GM19099 (cell line): ENCODE measurements around the gene RANBP10.

ENCODE experiments used
- POLR2A ChIP-seq: IDR thresholded peaks from 3 replicates; pipeline ENCODE4 v1.6.1; 2011; ENCODE audit warnings: low read depth; ENCODE audit not compliant: insufficient read length; ENCODE audit errors: extremely low read depth

Gene RANBP10

GRCh38 chr16:67704110-67704509 lies 102.2 kb downstream of the RANBP10 start:
- no peak for TF ChIP-seq POLR2A

GRCh38 chr16:67703626-67704025 lies 102.7 kb downstream of the RANBP10 start:
- no peak for TF ChIP-seq POLR2A

DNA sequence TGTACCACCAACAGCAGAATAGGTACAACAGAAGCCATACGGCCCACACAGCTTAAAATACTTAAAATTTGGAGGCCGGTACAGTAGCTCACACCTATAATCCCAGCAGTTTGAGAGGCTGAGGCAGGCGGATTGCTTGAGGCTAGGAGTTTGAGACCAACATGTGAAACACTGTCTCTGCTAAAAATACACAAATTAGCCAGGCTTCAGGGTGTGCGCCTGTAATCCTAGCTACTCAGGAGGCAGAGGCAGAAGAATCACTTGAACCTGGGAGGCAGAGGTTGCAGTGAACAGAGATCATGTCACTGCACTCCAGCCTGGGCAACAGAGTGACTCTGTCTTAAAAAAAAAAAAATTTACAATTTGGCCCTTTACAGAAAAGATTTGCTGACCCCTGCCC lies 104.2 kb downstream of the RANBP10 start:
- no peak for TF ChIP-seq POLR2A

DNA sequence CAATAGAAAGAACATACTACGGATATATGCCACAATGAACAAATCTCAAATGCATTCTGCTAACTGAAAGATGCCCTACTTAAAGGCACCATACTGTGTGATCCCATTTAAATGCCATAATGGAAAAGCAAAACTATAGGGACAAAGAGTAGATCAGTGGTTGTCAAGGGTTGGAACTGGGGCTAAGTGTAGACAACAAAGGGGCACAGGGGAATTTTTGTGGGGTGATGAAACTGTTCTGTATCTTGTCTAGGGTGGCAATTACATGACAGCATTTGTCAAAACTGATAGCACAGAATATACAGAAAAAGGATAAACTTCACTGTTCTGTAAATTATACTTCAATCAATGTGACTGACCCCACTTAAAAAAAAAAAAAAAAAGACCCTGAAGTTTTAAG lies 104.9 kb downstream of the RANBP10 start:
- no peak for TF ChIP-seq POLR2A

- TF ChIP-seq POLR2A = no peak
Measured at GRCh38 chr16:67699265-67699664, 107.1 kb downstream of the RANBP10 start.

- no peak for TF ChIP-seq POLR2A
Measured at GRCh38 chr16:67697422-67698185, 108.8 kb downstream of the RANBP10 start.

DNA sequence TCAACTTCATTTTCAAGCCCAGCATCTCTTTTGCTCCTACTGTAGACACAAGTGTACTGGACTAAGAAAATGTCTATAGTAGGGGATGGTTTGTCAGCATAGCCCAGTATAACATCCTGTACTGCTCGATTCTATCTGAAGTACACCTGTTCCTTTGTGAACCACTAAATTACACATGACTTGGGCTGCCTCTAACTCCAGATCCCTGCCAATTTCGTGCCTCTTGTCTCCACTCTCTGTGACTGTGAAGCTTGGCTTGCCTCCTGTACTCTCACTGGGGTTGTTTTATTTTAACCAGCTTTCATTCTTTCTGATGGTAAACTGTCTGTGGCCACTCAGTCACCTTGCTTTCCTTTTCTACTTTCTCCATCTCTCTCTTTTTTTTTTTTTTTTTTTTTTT lies 111.7 kb downstream of the RANBP10 start:
- TF ChIP-seq POLR2A = no peak

DNA sequence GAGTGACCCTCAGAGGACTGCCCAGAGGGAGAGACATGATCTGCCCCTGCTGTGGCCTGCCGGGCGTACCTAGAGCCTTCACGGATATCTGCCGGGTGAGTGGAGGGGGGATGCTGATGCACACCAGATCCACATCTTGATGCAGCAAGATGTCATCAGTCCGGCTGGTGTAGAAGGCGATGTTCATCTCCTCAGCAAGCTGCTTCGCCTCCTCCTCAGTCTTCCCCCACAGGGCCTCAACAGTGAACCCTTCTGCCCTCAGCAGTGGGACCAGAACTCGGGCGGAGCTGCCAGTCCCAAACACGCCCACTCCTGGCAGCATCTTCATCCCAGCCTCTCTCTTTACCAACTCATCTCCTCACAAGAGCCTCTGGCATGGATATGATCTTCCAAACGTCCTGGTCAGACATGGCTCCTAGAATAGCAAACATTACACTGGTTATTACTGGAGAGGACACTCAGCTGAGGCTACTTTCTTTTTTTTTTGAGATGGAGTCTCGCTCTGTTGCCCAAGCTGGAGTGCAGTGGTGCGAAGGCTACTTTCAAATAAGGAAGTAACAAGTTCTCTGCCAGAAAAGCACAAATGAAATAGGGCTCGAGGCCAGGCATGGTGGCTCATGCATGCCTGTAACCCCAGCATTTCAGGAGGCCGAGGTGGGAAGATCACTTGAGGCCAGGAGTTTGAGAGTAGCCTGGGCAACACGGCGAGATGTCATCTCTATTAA lies 120.8 kb downstream of the RANBP10 start:
- no peak for TF ChIP-seq POLR2A

- no peak for TF ChIP-seq POLR2A
Measured at GRCh38 chr16:67683767-67684166, 122.6 kb downstream of the RANBP10 start.

GRCh38 chr16:67679935-67680897 lies 126.1 kb downstream of the RANBP10 start:
- TF ChIP-seq POLR2A = no peak

- no peak for TF ChIP-seq POLR2A
Measured at GRCh38 chr16:67678354-67679023, 127.9 kb downstream of the RANBP10 start.

- no peak for TF ChIP-seq POLR2A
Measured at GRCh38 chr16:67677712-67678111, 128.6 kb downstream of the RANBP10 start.

- TF ChIP-seq POLR2A = no peak
Measured at GRCh38 chr16:67676939-67677338, 129.4 kb downstream of the RANBP10 start.

DNA sequence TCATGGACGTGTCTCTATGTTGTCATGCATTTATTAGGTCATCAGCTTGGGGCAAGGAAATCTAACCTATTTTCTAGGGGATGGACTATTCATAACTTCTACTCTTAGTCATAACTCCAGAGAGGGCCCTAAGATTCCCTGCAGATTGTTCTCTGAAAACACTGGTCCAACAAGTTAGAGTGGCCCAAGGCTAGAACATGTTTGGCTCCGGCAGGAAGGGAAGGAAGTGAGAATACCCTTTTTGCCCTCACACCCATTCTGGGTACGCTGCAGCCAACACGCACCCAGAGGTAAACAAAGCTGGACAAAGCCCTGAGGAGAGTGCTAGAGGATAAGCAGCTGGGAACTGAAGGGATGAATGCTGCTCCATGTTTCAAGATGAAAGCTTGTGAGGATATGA lies 129.8 kb downstream of the RANBP10 start:
- no peak for TF ChIP-seq POLR2A

DNA sequence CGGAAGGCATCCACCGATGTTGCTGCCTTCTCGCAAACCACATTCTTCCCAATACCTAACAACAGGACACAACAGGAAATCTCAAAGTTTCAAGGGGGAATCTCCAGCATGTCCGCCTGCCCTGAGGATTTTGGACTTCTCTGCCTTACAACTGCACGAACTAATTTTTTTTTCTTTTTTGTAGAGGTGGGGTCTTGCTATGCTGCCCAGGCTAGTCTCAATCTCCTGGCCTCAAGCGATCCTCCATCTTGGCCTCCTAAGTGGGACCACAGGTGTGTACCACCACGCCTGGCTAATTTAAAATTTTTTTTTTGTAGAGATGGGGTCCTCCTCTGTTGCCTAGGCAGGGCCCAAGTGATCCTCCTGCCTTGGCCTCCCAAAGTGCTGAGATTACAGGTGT lies 130.4 kb downstream of the RANBP10 start:
- no peak for TF ChIP-seq POLR2A

DNA sequence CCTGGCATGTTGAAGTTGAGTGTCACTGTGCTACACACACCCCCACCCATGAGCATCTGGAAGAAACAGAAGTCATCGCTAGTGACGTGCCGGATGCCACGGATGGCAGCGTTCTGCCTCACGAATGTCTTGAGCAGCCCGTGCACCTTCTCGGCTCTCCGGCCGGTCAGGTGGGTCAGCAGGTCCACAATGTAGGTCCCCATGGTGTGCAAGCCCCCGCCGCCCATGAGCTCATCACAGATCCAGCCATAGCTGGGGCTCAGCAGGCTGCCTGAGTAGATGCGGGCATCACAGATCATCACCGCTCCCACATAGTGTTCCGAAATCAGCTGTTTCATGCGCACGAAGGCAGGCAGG lies 130.8 kb downstream of the RANBP10 start:
- no peak for TF ChIP-seq POLR2A
